NCI-H1105 treated with DMSO at 0.1 percent for 48 hours (cell line): Measurements from ENCODE around the gene SORD.
"Not testable (repeated sequence)": the region's sequence is repeated elsewhere in the genome, so short reads cannot be mapped to it uniquely, and the experiment has no call there.

Experiments used
- DNase-seq: peaks from one replicate; lab custom pipeline; 2025; lab: John Stamatoyannopoulos, UW

Gene SORD

DNA sequence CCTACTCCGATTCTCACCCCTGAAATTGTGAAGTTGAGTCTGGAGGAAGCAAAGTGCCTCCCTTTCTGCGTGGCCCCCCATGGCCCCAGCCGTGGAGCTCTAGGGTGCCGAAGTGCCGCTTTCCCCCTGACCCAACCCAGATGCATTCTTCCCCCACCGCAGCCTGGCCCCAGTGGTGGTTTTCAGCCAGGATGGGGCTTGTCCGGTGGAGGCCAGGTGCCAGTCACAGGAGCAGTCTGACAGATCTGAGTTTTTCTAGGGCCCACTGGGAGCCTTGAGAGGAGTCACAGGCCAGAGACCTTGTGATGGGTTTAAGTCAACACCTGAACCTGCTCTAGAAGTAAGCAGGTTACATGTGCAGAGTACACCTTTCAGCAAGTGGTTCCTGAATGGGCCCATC, 39.3 kb downstream of the SORD start:
- not testable (repeated sequence) for DNase-seq

DNA sequence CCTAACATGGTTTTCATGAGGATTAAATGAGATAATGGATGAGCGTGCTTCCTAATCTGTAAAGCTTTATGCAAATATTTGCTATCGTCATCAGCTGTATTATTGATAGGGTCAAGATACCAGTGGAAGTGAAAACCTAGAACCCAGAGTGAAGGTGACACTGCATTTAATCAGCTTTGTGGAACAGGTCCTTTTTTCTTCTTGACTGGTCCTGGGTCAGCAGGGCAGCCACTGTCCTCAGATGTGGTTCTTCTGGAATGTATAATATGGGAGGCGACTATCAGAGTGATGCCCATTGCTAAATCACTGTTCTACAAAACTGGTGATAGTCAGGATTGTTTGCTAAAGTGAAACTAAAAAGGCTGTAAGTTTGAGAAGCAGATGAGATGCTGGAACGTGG, 41.4 kb downstream of the SORD start:
- no peak for DNase-seq

DNA sequence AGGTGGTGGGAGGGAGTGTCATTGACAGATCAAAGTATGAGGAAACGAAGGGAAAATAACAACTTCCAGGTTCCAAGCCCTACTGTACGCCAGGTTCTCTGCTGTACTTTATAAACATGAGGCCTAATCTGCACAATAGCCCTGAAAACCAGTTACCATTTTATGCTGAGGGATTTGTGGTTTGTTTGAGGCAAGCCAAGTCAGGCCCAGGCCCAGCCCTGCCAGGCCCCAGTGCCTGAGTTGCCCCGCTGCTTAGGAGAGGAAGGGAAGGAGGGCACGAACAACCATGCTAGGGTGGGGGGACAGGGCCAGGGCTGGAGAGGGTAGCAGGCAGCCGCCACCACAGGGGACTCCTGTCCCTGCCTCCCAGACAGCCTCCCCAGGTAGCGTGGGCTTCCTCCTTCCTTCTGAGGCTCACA, 47.0 kb downstream of the SORD start:
- not testable (repeated sequence) for DNase-seq

DNA sequence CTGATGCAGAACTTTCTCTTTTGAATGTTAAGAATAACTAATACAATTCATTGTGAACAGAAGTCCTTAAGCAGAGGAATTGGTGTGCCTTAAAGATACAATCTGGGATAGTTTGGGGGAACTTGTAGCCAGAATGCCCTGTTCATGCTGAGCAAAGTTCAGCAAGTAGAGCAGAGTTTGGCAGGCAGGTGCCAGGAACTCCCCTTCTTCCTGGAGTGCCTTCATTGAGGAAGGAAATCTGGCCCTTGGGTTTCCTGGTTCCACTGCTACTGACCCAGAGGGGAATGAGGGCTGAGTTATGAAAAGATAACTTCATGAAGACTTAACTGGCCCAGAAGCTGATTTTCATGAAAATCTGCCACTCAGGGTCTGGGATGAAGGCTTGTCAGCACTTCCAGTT, 50.6 kb downstream of the SORD start:
- not testable (repeated sequence) for DNase-seq

DNA sequence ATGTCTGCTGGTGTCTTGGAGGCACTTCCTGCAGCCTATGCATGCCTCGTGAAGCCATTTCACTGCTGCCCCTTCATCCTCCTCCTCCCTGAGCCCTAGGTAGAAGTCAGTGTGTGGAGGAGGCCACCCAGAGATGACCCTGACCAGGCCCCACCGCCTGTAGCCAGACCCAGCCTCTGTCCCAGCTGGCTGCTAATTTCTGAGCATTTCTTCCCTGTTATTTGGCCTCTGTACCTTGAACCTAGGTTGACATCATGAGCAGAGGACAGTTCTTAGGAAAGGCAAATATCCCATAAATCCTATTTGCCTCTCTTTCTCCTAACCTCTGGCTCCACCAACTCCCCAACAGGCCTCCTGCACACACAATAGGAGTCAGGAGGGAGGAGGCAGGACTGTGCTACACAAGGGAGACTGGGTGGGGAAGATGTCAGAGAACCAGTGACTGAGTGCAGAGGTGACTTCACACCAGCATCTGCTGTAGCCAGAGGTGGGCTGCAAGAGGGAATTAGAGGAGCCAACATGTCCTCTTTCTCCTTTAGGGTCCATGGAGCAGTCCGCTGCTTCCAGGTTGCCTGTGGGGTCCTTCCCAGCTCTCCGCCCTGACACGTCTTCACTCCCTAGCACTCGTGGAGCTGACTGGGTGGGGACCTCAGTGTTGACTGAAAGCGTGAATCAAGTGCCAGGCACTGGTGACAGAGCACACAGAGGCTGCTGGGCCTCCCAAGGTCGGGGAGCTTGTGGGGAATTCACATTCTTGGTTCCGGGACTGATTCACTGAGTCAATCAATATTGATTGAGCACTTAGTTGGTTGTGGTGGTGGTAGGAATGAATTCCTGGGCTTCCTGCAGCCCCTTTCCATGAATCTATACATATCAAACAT, 52.7 kb downstream of the SORD start:
- DNase-seq: not testable (repeated sequence)

DNA sequence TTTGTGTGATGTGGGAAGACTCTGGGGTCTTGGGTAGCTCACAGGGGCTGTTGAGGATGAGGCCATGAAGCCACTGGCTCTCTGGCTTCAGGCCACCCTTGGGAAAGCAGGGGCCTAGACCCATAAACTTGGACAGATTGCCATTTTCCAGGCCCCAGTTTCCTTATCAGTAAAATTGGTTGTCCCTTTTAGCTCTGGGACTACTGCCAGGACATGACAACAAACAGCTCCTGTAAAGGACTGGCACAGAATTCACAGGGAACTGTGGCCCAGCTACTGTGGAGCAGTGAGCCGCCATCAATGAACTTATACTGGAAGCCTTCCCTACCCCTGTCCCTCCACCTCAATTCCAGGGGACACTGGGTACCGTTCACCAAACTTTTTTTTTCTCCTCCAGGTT, 54.4 kb downstream of the SORD start:
- DNase-seq: not testable (repeated sequence)

DNA sequence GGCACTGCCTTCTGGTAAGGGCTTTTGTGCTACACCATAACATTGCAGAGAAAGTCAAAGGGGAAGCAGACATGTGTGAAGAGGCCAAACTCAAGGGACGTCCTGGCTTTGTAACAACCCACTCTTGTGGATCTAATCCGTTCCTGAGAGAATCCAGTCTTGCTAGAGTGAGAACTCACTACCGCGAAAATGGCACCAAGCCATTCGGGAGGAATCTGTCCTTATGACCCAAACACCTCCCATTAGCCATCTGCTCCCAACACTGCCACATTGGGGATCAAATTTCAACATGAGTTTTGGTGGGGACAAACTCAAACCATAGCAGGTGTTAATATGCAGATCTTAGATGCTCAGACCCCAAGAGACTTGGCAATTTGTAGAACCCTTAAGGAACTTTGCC, 56.2 kb downstream of the SORD start:
- DNase-seq: not testable (repeated sequence)

DNA sequence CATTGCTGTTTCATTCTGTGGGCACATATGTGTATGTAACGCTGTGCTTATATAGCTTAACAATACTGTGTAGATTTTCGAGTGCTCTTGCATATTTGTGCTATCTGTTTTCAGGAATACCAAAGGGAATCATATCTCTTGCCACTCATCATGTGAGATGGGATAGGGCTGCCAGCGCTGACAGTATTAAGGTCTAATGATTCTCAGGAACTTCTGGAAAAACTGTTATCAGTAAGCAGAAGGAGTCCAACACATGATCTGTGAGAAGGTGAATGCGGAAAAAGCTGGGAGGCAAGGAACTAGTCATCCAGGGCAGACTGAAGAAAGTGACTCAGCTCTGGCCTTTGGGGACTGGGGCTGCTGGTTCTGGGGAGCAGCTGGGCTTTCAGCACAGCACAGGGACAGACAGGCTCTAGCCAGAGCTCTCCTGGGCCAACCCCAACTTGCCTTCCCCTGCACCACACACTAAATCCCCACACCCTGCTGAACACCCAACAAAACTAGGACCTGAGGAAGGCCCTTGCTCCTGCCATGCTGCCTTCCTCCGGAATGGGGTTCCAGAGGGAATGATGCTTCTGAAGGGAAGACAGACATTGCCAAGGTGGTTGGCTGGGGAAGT, 56.7 kb downstream of the SORD start:
- DNase-seq: not testable (repeated sequence)

DNA sequence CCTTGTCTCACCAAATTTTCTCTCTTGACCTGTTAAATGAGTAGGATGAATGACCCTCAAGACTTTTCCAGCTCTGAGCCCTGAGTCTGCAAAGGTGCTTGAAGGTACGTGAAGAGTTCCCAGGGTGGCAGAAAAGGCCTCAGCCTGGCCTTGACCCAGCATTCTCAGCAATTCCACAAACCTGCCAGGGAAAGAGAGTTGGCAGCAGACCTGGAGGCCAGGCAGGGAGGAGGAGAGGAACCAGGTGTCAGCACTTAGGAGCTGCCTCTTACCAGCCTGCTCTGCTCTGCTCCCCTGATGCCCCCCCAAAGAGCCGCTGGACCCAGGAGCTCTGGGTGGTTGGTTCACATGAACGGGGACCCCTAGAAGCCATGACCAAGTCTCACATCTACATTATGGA, 57.6 kb downstream of the SORD start:
- not testable (repeated sequence) for DNase-seq

DNA sequence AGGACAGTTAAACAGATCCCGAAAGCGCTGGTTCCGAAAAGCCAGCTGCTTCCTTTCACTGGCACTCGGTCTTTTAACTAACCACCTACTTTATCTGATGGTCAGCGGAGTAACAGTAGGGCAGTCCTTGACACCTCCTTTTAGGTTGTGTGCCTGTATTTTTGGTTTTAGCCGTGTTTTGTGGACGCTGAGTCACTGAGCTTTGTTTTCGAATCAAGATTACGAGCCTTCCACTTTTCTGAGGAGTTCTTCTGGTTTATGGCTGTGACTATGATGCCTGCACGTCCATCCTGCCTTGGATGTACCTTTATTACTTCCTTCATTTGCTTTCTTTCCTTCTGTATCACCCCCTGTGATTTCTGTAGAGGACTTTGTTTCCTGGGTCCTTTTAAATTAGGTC, 59.4 kb downstream of the SORD start:
- DNase-seq: not testable (repeated sequence)

DNA sequence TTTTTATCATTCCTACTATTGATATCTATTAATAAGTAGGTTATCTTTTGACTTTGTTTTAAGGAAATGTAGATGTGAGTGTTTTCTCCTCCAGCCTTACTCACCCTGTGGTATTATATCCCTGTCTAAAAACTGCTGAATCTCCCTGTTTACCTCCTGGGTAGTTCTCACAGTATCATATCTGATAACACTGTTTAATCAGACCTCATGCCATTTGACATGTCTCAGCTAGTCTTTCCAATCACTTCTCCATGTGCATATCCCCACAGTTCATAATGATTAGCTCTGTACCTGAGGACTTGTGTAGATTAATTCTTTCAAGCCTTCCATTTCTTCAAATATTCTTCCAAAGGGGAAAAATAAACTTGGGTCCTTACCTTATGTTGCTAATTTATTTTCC, 60.2 kb downstream of the SORD start:
- no peak for DNase-seq

DNA sequence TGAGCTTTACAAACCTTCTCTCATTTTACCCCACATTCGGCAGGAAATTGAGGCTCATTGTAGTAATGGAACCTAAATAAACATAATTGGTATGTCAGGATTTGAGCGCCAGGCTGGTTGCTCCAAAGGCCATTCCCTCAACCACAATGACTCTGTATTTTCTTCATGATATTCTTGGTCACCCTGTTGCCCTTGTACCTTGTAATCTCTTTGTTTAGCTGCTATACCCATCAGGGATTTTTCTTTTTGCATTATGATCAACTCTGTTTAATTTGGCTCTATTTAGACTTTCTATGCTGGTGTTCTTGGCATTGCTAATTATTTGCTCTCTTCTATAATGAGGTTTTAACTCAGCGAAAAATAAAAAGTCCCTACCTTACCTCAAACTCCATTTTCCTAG, 61.2 kb downstream of the SORD start:
- DNase-seq: no peak

DNA sequence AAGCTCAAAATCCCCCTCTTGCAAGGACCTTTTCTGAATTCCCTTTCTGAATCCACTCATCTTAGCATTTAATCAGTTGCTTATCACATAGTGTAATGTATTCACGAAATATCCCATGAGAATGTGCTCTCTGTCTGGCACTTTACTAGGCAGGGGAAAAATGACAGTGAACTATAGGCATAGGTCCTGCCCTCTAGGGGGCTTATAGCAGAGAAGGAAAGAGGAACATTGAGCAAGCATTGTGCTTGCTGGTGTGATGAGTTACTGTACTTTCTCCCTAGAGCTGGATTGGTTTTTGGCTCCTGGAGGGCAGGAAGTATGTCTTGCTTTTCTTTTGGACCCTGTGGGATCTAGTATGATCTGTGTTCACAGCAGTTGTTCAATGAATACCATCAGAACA, 64.5 kb downstream of the SORD start:
- DNase-seq: no peak

DNA sequence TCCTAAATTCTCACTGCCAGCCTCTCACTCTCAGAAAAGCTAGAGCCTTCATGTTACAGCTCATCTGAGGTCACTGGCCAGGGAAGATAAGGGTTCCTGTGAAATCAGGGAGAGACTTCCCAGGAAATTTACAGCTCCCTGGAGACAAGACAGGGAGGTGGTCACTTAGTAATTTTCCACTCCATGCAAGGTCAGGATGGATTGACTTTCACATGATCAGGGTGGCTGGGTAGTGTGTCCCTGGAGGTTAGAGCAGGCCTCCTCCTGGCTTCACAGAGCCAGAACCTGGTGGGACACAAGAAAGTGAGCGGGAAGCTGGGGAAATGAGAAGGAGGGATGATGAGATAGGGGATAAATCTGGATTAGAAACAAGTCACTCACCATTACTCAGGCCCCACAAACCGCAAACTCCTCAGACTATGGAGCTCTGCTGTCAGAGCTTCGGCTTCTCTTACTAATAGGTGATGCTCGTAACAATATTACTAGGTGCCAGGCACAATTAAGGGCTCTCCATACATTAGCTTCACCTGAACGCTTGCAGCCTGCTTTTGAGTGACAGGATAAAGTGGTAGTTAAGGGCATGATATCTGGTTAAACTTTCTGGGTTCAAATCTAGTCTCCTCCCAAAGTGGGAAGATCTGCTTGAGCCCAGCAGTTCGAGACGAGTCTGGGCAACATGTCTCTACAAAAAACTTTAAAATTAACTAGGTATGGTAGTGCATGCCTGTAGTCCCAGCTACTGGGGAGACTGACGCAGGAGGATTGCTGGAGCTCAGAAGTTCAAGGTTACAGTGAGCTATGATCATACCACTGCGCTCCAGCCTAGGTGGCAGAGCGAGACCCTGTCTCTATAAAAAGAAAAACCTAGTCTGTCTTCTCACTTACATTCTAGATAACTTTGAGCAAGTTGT, 66.1 kb downstream of the SORD start:
- no peak for DNase-seq

DNA sequence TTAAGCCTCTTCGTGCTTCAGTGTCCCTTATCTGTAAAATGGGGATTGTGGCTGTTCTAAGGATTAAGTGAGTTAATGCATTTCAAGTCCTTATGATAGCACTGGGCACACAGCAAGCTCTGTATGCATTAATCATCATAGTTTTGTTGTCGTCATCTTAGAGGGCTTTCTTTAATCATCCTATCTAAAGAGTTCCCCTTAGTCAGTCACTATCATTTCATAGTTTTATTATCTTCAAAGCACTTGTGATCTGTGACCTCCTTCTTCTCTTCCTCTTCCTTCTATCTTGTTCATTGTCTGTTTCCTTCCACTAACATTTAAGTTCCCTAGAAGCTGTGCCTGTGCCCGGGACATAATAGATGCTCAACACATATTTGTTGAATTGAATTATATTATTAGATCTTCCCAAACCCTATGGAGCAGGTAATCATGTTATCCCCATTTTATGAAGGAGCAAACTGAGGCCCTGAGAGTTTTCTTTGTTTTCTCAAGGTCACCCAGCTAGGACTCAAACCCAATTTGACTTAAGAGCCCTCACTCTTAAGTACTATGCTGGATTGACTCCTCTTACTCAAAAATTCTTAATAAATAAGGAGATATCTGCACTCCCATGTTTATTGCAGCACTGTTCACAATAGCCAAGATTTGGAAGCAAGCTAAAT, 66.8 kb downstream of the SORD start:
- DNase-seq: no peak

DNA sequence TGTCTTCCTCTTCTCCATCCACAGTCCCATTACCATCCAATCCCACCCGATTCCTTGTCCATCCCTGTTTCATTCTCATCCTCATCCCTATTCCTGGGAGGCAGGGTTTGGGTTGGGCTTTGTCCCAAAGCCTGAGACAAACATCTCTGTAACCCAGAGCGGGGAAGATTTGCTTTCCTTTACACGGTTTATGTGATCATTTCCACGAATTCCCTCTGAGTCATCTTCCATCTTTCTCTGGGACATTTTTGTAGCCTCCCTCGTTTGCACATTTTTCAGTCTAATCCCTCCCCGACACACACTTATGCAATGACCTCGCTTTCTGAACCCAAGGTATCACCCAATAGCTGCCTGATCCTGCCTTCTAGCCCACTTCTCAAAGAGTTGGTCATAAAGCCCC, 68.2 kb downstream of the SORD start:
- DNase-seq: no peak

DNA sequence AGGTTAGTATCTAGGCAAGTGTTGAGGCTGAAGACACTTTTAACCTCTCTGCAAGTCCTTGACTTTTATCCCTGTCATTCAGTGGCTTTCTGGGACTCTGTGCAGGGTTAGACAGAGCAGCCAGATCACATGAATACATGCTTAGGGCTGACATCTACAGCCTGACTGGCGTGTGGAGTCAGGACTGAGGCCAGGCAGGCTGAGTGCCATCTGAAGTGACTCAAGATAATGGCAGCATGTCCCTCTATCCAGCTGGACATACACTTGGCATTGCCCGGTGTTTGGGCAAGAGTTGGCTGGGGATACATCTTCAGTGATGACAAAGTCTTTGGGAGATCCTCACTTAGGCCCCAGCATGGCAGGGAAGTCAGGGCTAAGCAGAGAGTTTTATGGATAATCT, 68.6 kb downstream of the SORD start:
- no peak for DNase-seq

DNA sequence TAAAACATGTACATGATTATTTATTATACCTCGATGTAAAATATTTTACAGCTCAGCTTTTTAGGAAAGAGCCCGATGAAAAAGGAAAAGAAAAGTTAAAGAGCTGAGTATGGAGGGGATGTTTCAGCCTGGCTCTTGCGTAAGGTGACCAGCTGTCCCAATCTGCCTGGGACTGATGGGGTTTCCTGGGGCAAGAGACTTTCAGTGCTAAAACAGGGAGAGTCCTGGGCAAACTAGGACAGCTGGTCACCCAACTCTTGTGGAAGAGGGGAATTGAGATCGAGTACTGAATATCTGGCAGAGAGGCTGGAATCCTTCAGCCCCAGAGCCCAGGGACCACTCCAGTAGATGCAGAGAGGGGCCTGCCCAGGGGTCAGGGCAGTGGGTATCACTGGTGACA, 70.0 kb downstream of the SORD start:
- DNase-seq: no peak

DNA sequence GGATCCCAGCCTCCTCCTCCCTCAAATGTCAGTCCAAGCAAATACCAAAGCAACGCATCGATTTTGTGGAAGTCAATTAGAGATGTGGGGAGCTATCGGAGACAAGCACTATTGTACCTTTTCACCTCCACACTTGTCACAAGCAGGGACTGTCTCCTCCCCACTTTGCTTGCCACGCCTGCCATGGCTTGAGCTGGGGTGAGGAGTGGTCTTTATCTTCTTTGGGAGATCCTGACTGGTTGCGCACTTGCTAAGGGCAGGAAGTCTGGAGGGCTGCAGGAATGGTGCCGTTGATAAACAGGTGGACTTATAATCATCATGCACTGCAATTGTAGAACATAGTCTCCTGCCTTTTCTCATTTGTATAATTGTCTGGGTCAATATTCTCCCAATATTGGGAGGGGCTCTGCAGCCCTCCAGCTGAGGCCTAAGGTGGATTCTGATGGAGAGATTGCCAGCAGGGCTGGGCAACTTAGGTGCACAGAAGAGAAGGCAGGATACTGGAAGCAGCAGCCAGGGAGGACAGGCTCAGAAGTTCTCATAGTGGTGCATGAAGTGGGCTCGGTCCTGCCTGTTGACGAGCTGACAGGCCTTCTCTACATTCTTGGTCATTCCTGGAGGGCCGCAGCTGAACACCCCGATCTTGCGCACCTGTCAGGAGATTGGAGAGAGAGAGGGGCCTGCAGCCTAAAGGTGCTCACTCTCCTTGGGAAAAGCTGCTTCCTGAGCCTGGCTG, 70.8 kb downstream of the SORD start:
- DNase-seq: no peak

DNA sequence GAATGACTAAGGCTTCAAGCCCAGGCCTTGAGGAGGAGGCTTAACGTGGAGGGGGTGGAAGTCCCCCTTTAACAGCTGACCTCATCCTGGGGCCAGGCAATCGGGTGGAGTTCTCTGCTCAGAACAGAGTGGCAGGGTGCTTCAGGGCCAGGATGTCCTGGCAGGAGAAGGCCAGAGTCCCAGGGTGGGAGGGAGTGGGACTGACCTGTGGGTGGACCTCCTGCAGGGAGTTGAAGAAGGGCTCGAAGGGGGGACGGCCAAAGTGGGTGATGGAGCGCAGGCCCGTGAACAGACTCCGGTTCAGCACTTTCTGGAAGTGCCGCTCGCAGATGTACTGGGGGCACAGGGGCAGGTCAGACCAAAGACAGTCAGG, 71.3 kb downstream of the SORD start:
- no peak for DNase-seq

DNA sequence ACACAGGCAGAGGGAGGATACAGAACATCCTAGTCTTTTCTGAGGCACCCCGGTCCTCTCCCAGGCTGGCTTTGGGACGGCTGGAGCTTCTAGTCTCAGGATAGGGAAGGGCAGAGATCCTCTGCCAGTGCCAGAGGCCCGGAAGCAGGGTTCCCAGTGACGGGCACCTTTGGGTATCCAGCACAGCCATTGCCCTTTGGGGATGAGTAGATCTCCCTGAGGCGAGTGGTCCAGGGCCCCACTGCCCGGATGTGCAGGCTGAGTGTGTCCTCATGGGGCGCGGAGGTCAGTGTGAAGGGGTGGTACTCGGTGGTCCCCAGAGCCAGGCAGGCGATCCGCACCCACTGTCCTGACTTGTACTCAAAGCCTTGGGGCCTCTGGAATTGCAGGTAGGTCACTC, 72.7 kb downstream of the SORD start:
- DNase-seq: no peak
